Panc1 (cell line): ENCODE measurements around the gene SYT13. TPM values are rescaled to one million over a fixed set of nuclear protein-coding genes. Genes with fewer than 3 reads are reported as not detected.

Experiments
- ATAC-seq: fragments of 200-7000 bp; cut with Tn5 transposase; 2 replicates; pipeline ENCODE4 v1.9.1; 2020; ENCODE audit warnings: mild to moderate bottlenecking, moderate library complexity
- BruUV-seq: library from RNA; stranded (reverse); fragments of 400-500 nt; replicated peaks from 2 replicates; lab custom pipeline; 2021; lab: Mats Ljungman, UMichigan
- CTCF ChIA-PET: fragments of 300-600 bp; sonication (Branson Sonifier 250); formaldehyde crosslinking; loops from one replicate; lab custom pipeline; 2022; ENCODE audit warnings: antibody characterized with exemption; lab: Charles Lee
- POLR2A ChIA-PET: fragments of 300-600 bp; sonication (Branson Sonifier 250); formaldehyde crosslinking; loops from one replicate; lab custom pipeline; 2022; ENCODE audit warnings: antibody characterized with exemption; lab: Charles Lee
- DNase-seq: peaks from one replicate; pipeline ENCODE4 v3.0.0-alpha.2; 2010; ENCODE audit warnings: low read depth, low spot score
- H3K27ac ChIP-seq: 2 replicates; pipeline ENCODE4 v1.5.1; 2011; ENCODE audit warnings: mild to moderate bottlenecking, low read length, inconsistent platforms
- H3K27me3 ChIP-seq: fragments of 200-500 bp; sonication (Bioruptor generic); 2 replicates; pipeline ENCODE4 v1.6.0; 2014; ENCODE audit warnings: low read length, inconsistent platforms; ENCODE audit not compliant: control insufficient read depth, insufficient read depth
- H3K36me3 ChIP-seq: fragments of 200-500 bp; sonication (Bioruptor generic); 2 replicates; pipeline ENCODE4 v1.5.1; 2014; ENCODE audit warnings: inconsistent platforms, mild to moderate bottlenecking, low read length, moderate library complexity; ENCODE audit not compliant: control insufficient read depth, insufficient read depth
- H3K4me1 ChIP-seq: 2 replicates; pipeline ENCODE4 v1.5.1; 2011; ENCODE audit warnings: inconsistent platforms, mild to moderate bottlenecking, low read length, moderate library complexity; ENCODE audit not compliant: control insufficient read depth, insufficient read depth
- H3K4me3 ChIP-seq, 2 experiments: 2 replicates each; pipeline ENCODE4 v1.5.1; 2011 to 2012; ENCODE audit warnings: low read depth in 2 of 2, low read length in 2 of 2, mild to moderate bottlenecking in 2 of 2, inconsistent platforms in 1 of 2, moderate library complexity in 1 of 2
- H3K9me3 ChIP-seq: fragments of 200-500 bp; sonication (Bioruptor generic); 2 replicates; pipeline ENCODE4 v1.5.1; 2014; ENCODE audit warnings: low read depth, mild to moderate bottlenecking, inconsistent platforms, low read length, moderate library complexity; ENCODE audit not compliant: control insufficient read depth, insufficient read depth
- CTCF ChIP-seq: fragments of 450-650 bp; IDR thresholded peaks from 2 replicates; pipeline ENCODE4 v1.5.1; 2017; ENCODE audit warnings: mild to moderate bottlenecking
- POLR2AphosphoS5 ChIP-seq: IDR thresholded peaks from 2 replicates; pipeline ENCODE4 v1.6.1; 2012; ENCODE audit warnings: mild to moderate bottlenecking, low read depth, low read length, moderate library complexity
- REST ChIP-seq, 2 experiments: IDR thresholded peaks; 2 replicates each; pipeline ENCODE4 v1.6.1; 2011 to 2012; ENCODE audit warnings: low read depth in 2 of 2, control low read depth in 1 of 2, low read length in 1 of 2, mild to moderate bottlenecking in 1 of 2, moderate library complexity in 1 of 2; ENCODE audit not compliant: insufficient read depth in 1 of 2
- SIN3A ChIP-seq: IDR thresholded peaks from 2 replicates; pipeline ENCODE4 v1.6.1; 2012; ENCODE audit warnings: low read depth, mild to moderate bottlenecking, low read length, moderate library complexity, borderline replicate concordance; ENCODE audit not compliant: insufficient read depth
- TCF7L2 ChIP-seq: IDR thresholded peaks from 2 replicates; pipeline ENCODE4 v1.6.1; 2011; ENCODE audit warnings: mild to moderate bottlenecking, low read depth, low read length, inconsistent platforms
- in situ Hi-C: cut with HindIII; loops from 2 replicates; pipeline ENCODE4 v1.10.0; 2016; ENCODE audit warnings: low sequenced_read_pairs, low pct_unique_long_range_greater_than_20kb
- intact Hi-C: fragments of 100-400 bp; cut with micrococcal nuclease; formaldehyde crosslinking; loops from one replicate; pipeline ENCODE4 v1.10.0; 2022; ENCODE audit not compliant: unreplicated experiment
- total RNA-seq: library from RNA; stranded (reverse); gene quantifications from one replicate; pipeline ENCODE4 v1.2.1, GENCODE V29; 2021; ENCODE audit not compliant: unreplicated experiment

The SYT13 gene
- total RNA-seq, 1 experiment from 2014 or later = 0.13 TPM

- no peaks in the 10 kb centered on the region for H3K36me3 ChIP-seq
- CTCF ChIA-PET = interaction anchor here (0.6 kb wide), 1 partner anchor 288 kb away, joined by 3 read pairs; no protein-coding TSS in a partner anchor
- POLR2A ChIA-PET = no interaction called here
- H3K27ac ChIP-seq = no peak overlapping the region
- H3K27me3 ChIP-seq = no peaks in the 10 kb centered on the region
- TF ChIP-seq POLR2AphosphoS5 = no peak
- TF ChIP-seq CTCF = no peak
- TF ChIP-seq SIN3A = no peak
- TF ChIP-seq TCF7L2 = no peak
- no peak for TF ChIP-seq REST (IDR thresholded peaks at IDR 0.05; ENCODE audit: insufficient read depth in 1 of 2, low read depth in 2 of 2, low read length in 1 of 2)
- no TSS peak for BruUV-seq
- in situ Hi-C loops = no loop called here
- H3K4me1 ChIP-seq = no peaks in the 10 kb centered on the region
- ATAC-seq (no peak), DNase-seq (no peak)
- H3K4me3 ChIP-seq = no peak overlapping the region
- H3K9me3 ChIP-seq = no peaks in the 10 kb centered on the region
- intact Hi-C loops = no loop called here
These were observed 70.9 kb downstream of the SYT13 start for GRCh38 chr11:45215098-45215865.

- Histone ChIP-seq H3K36me3 (no peaks in the 10 kb centered on the region), H3K27ac (no peak overlapping the region), H3K4me3 (no peak overlapping the region), H3K27me3 (no peaks in the 10 kb centered on the region), H3K9me3 (no peaks in the 10 kb centered on the region), H3K4me1 (no peaks in the 10 kb centered on the region)
- no peak for ATAC-seq
- in situ Hi-C loops = no loop called here
- TF ChIP-seq TCF7L2 (no peak), SIN3A (no peak), CTCF (no peak), REST (IDR thresholded peaks at IDR 0.05; ENCODE audit: insufficient read depth in 1 of 2, low read depth in 2 of 2, low read length in 1 of 2) (no peak), POLR2AphosphoS5 (no peak)
- intact Hi-C loops = no loop called here
- no peak for DNase-seq
- ChIA-PET CTCF (interaction anchor here (0.6 kb wide), 1 partner anchor 359 kb away, joined by 4 read pairs; no protein-coding TSS in a partner anchor), POLR2A (no interaction called here)
- no TSS peak for BruUV-seq
These were observed 72.4 kb downstream of the SYT13 start for GRCh38 chr11:45213717-45214116.
